OCI-LY1 (cell line): ENCODE data around the gene UPK3B.
"Not testable (repeated sequence)": the region's sequence is repeated elsewhere in the genome, so short reads cannot be mapped to it uniquely, and the experiment has no call there.

Experiments used
- H2AFZ ChIP-seq: fragments of 200-600 bp; sonication (generic), shearing (Covaris generic); 2 replicates; pipeline ENCODE4 v1.6.0; 2014; ENCODE audit warnings: antibody characterized with exemption, mild to moderate bottlenecking, low read length
- H3F3A ChIP-seq: fragments of 200-600 bp; sonication (generic), shearing (Covaris generic); 2 replicates; pipeline ENCODE4 v1.6.0; 2014; ENCODE audit warnings: mild to moderate bottlenecking, antibody characterized with exemption, low read length, moderate library complexity; ENCODE audit not compliant: insufficient read depth
- H3K27ac ChIP-seq: fragments of 200-600 bp; sonication (generic); 2 replicates; pipeline ENCODE4 v1.5.1; 2014; ENCODE audit warnings: low read length, mixed run types, mild to moderate bottlenecking, low read depth; ENCODE audit not compliant: poor library complexity, severe bottlenecking
- H3K27me3 ChIP-seq: fragments of 200-600 bp; sonication (generic); 2 replicates; pipeline ENCODE4 v1.6.0; 2014; ENCODE audit warnings: antibody characterized with exemption, mild to moderate bottlenecking, low read length, moderate library complexity; ENCODE audit not compliant: insufficient read depth
- H3K36me3 ChIP-seq: fragments of 200-600 bp; sonication (generic); 2 replicates; pipeline ENCODE4 v1.6.1; 2014; ENCODE audit warnings: mild to moderate bottlenecking, antibody characterized with exemption, low read length, moderate library complexity, mixed read lengths; ENCODE audit not compliant: insufficient read depth
- H3K4me1 ChIP-seq: fragments of 200-600 bp; sonication (generic); 2 replicates; pipeline ENCODE4 v1.5.1; 2014; ENCODE audit warnings: mild to moderate bottlenecking, low read length, moderate library complexity; ENCODE audit not compliant: insufficient read depth, severe bottlenecking
- H3K4me2 ChIP-seq: fragments of 200-600 bp; sonication (generic), shearing (Covaris generic); 2 replicates; pipeline ENCODE4 v1.6.1; 2014; ENCODE audit warnings: low read length
- H3K4me3 ChIP-seq: fragments of 200-600 bp; sonication (generic); 2 replicates; pipeline ENCODE4 v1.5.1; 2014; ENCODE audit warnings: low read length, low read depth, mild to moderate bottlenecking, mixed read lengths; ENCODE audit not compliant: poor library complexity, severe bottlenecking
- H3K79me2 ChIP-seq: fragments of 200-600 bp; shearing (Covaris generic); 2 replicates; pipeline ENCODE4 v1.6.1; 2016; ENCODE audit warnings: mixed run types, low read length, mixed read lengths; ENCODE audit not compliant: insufficient read depth
- H3K9ac ChIP-seq: fragments of 200-600 bp; sonication (generic), shearing (Covaris generic); 2 replicates; pipeline ENCODE4 v1.6.1; 2014; ENCODE audit warnings: mild to moderate bottlenecking, low read length, mixed read lengths
- H3K9me2 ChIP-seq: fragments of 200-600 bp; sonication (generic), shearing (Covaris generic); 2 replicates; pipeline ENCODE4 v1.6.1; 2014; ENCODE audit warnings: low read depth, mild to moderate bottlenecking, low read length, mixed read lengths
- H3K9me3 ChIP-seq: fragments of 200-600 bp; shearing (Covaris generic); 2 replicates; pipeline ENCODE4 v1.6.1; 2014; ENCODE audit warnings: low read length, mixed read lengths
- H4K20me1 ChIP-seq: fragments of 200-600 bp; sonication (generic), shearing (Covaris generic); 2 replicates; pipeline ENCODE4 v1.6.0; 2016; ENCODE audit warnings: mild to moderate bottlenecking, low read length; ENCODE audit not compliant: insufficient read depth

The UPK3B gene

DNA sequence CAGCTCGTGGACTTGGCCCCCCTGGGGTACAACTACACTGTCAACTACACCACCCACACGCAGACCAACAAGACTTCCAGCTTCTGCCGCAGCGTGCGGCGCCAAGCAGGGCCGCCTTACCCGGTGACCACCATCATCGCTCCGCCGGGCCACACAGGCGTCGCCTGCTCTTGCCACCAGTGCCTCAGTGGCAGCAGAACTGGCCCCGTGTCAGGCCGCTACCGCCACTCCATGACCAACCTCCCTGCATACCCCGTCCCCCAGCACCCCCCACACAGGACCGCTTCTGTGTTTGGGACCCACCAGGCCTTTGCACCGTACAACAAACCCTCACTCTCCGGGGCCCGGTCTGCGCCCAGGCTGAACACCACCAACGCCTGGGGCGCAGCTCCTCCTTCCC, 27.7 kb upstream of the UPK3B start:
- H3K79me2 ChIP-seq, H3K27me3 ChIP-seq, H2AFZ ChIP-seq, H3K9ac ChIP-seq, H3K4me1 ChIP-seq, H3K4me2 ChIP-seq, H3K27ac ChIP-seq, H4K20me1 ChIP-seq, H3K9me3 ChIP-seq, H3K9me2 ChIP-seq, H3K4me3 ChIP-seq, H3F3A ChIP-seq: not testable (repeated sequence)
- peaks cover 11% of the 10 kb centered on the region; the same call in 1 of the 2 replicates for H3K36me3 ChIP-seq

DNA sequence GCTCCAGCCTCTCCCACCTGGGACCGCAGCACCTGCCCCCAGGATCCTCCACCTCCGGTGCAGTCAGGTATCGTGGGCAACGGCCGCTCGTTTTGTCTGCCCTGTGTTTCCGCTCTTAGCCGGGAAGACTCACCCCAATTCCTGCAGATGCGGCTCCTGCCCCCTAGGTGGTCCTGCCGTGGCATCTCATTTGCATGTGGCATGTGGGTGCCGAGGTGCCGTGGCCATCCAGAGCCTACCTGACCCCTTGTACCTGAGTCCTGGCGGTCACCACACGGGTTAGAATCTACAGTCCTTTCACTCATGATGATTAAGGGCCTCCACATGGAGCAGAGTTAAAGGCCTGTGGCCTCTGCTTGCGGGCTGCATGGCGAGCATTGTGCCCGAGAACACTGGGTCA, 27.3 kb upstream of the UPK3B start:
- H3K4me2 ChIP-seq, H3K4me3 ChIP-seq, H3K4me1 ChIP-seq, H3K79me2 ChIP-seq, H3K9ac ChIP-seq, H2AFZ ChIP-seq, H4K20me1 ChIP-seq, H3K9me2 ChIP-seq, H3K27ac ChIP-seq, H3F3A ChIP-seq, H3K9me3 ChIP-seq, H3K27me3 ChIP-seq: not testable (repeated sequence)
- H3K36me3 ChIP-seq: peaks cover 11% of the 10 kb centered on the region; the same call in 1 of the 2 replicates

DNA sequence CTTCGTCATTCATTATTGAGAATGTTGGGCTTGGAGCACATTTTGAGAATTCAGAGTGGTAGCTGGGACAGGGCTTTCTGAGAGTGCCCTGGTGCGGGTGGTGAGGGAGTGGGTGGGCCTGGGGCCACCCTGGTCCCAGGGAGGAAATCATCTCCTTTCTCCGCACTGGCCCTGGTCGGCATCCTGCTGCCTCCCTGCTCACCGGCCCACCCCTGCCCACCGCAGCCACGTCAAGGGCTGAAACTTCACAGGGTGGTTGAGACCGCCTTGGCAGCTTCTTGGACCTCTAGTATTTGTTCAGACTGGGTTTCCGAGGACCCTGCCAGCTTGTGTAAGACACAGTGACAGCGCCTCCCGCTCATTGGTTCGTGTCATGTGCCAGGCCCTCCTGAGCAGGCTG, 25.9 kb upstream of the UPK3B start:
- not testable (repeated sequence) for H3K27ac ChIP-seq, H4K20me1 ChIP-seq, H3K4me1 ChIP-seq, H3K9ac ChIP-seq, H3K9me2 ChIP-seq, H3K9me3 ChIP-seq, H3K4me2 ChIP-seq, H3K27me3 ChIP-seq, H3K79me2 ChIP-seq, H3K4me3 ChIP-seq, H2AFZ ChIP-seq, H3F3A ChIP-seq
- H3K36me3 ChIP-seq: peaks cover 11% of the 10 kb centered on the region; the same call in 1 of the 2 replicates

DNA sequence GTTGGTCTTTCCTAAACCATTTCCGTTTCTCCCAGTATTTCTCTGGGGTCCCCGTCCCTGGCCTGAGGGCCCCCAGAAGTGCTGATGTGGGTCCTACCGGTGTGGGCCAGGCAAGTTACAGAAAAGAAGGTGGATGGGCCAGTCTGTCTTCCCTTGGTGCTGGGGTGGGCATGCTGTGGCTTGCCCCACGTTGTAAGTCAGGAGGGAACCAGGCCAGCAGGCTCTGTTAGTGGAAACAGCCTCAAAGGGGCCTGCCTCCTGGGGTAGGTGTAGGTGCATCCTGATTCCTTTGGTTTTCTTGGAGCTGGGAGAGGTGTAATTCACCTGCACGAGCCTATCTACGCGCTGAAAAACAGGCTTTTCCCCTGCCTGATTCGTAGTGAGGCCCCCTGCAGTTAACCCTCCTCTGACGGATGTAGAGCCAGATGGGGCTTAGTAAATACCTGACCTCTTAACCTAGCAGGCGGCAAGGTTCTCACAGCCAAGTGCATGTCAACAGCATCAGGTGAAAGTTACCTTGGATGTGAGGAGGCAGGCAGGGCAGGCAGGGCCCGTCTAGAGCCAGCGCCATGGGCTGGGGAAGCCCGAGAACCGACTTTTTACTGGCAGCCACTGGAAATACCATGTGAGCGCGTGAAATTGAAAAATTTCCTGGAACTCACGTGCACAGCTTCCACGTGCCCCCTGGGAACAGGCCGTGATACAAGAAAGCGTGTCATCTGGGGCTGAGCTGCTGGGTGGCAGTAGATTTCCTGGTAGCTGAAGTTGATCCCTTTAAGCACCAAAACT, 24.3 kb upstream of the UPK3B start:
- not testable (repeated sequence) for H3K4me1 ChIP-seq, H3K9me3 ChIP-seq, H3K9me2 ChIP-seq, H3K27me3 ChIP-seq, H4K20me1 ChIP-seq, H3K4me2 ChIP-seq, H2AFZ ChIP-seq, H3K79me2 ChIP-seq, H3F3A ChIP-seq, H3K4me3 ChIP-seq, H3K9ac ChIP-seq
- Histone ChIP-seq H3K27ac (peak overlapping the region; percentile 39), H3K36me3 (peaks cover 11% of the 10 kb centered on the region; the same call in 1 of the 2 replicates)

DNA sequence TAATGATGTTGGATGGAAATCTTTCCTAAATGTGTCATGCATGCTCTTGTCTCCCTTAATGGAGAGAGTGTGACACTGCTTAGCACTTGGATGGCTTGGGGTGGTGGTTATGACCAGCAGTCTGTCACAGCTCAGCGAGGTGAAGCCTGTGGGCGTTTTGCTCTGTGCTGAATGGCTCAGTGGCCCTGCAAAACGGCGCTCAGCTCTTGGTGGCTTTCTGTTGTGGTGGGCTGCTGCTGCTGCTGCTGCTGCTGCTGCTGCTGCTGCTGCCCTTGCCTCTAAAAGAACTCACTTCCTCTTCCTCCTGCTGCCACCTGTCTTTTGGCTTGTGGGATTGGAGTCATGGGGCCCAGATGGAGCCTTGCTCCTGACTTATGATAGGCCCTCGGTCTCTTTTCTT, 23.7 kb upstream of the UPK3B start:
- not testable (repeated sequence) for H3K27ac ChIP-seq, H3K9me2 ChIP-seq

DNA sequence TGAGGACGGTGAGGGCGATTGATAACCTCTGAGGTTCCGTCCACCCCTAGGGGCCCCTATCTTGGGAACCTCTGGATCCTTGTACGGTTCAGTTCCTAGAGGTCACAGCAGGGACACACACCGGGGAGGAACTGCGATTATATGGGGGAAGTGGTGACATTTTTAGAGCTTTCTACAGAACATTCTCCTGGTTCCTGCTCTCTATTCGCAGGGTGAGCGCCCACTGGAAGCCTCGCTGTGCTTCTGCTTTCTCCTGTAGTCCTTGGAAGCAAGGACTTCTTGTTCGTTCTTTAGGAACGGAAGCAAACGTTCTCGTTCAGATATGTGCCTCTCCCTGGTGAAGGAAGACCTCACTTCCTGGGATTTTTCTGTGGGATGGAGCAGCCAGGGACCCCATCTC, 22.4 kb upstream of the UPK3B start:
- H3K4me2 ChIP-seq, H3K4me1 ChIP-seq, H3K36me3 ChIP-seq, H3K9me3 ChIP-seq, H3K4me3 ChIP-seq, H3K9ac ChIP-seq, H2AFZ ChIP-seq, H3F3A ChIP-seq, H3K27me3 ChIP-seq, H3K27ac ChIP-seq, H3K79me2 ChIP-seq, H3K9me2 ChIP-seq, H4K20me1 ChIP-seq: not testable (repeated sequence)

More for the DNA sequence above, 23.7 kb upstream of the UPK3B start:
- H3F3A ChIP-seq, H3K9me3 ChIP-seq, H3K4me2 ChIP-seq, H3K79me2 ChIP-seq, H3K4me1 ChIP-seq, H4K20me1 ChIP-seq, H3K4me3 ChIP-seq, H3K9ac ChIP-seq, H3K27me3 ChIP-seq, H2AFZ ChIP-seq: not testable (repeated sequence)
- H3K36me3 ChIP-seq: peaks cover 11% of the 10 kb centered on the region; the same call in 1 of the 2 replicates

DNA sequence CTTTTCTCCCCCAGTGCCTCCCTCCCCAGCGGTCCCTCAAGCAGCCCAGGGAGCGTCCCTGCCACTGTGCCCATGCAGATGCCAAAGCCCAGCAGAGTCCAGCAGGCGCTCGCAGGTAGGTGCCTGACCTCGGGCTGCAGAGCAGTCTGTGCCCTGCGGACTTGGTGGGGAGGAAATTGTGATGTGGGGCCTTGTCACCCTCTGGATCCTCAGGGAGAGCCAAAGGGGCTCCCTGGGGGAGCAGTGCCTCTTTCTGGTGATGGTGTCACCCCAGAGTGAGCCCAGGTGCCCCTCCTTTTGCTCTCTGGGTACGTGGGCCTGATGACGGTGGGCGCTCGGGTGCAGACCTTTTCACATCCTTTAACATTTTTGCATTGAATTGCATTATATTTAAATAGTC, 18.2 kb upstream of the UPK3B start:
- H3K9me2 ChIP-seq, H3K27ac ChIP-seq, H3K79me2 ChIP-seq, H3K4me3 ChIP-seq, H3K4me1 ChIP-seq, H3K27me3 ChIP-seq, H4K20me1 ChIP-seq, H2AFZ ChIP-seq, H3K9me3 ChIP-seq, H3K9ac ChIP-seq, H3F3A ChIP-seq, H3K36me3 ChIP-seq, H3K4me2 ChIP-seq: not testable (repeated sequence)

DNA sequence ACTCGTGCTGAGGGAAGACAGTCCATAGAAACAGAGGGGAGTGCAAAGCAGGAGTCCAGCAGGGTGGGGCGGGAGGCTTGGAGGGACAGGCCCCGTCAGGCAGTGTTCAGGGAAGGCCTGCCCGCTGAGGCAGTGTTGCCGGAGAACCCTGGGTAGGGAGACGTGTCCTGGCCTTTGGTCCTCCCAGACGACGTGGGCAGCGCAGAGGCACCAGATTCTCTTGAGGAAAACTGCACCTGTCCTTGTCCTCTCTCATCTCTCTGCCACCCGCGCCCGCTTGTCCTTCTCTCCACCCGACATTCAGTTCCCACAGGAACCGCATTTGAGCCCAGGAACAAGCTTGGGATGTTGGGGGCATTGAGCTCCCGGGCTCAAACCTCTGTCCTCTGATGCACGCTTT, 14.6 kb upstream of the UPK3B start:
- H2AFZ ChIP-seq, H3K27me3 ChIP-seq, H3K36me3 ChIP-seq, H3K79me2 ChIP-seq, H3K27ac ChIP-seq, H3K9me3 ChIP-seq, H3F3A ChIP-seq, H4K20me1 ChIP-seq, H3K4me3 ChIP-seq, H3K4me1 ChIP-seq, H3K9me2 ChIP-seq, H3K4me2 ChIP-seq, H3K9ac ChIP-seq: not testable (repeated sequence)
